Measurements from ENCODE around the gene FAM170A. TPM values are rescaled to one million over a fixed set of nuclear protein-coding genes. Genes with fewer than 3 reads are reported as not detected.

The FAM170A gene
- total RNA-seq, 4 donors from 2014 or later = not detected

DNA sequence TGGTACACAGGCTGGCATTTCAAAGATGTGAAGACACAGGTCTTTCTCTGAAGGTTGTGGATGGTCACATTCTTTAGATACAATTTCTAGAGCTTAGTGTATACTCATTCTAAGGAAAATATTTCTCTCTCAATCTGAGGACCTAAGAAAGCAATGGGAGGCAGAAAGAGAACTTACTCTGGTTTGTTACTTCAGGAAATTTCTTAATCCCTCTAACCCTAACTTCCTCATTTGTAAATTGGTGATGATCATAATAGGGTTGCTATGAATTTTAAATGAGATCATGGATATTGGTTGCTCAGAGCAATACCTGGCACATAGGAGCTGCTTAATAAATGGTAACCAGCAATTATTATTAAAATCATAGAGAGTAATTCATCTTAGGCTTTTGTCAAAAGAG lies 22.1 kb downstream of the FAM170A start:
- Histone ChIP-seq H3K4me1 (no peaks in the 10 kb centered on the region), H3K4me3 (no peak overlapping the region), H3K36me3 (no peaks in the 10 kb centered on the region), H3K27me3 (no peaks in the 10 kb centered on the region), H3K9me3 (no peaks in the 10 kb centered on the region), H3K27ac (no peak overlapping the region)
- intact Hi-C loops (cut with DNase I; ENCODE audit: low total_unique reads) = no loop called here
- DNase-seq = no peak
- no peak for TF ChIP-seq POLR2A (IDR thresholded peaks at IDR 0.05)
- TF ChIP-seq, protein P1, sequence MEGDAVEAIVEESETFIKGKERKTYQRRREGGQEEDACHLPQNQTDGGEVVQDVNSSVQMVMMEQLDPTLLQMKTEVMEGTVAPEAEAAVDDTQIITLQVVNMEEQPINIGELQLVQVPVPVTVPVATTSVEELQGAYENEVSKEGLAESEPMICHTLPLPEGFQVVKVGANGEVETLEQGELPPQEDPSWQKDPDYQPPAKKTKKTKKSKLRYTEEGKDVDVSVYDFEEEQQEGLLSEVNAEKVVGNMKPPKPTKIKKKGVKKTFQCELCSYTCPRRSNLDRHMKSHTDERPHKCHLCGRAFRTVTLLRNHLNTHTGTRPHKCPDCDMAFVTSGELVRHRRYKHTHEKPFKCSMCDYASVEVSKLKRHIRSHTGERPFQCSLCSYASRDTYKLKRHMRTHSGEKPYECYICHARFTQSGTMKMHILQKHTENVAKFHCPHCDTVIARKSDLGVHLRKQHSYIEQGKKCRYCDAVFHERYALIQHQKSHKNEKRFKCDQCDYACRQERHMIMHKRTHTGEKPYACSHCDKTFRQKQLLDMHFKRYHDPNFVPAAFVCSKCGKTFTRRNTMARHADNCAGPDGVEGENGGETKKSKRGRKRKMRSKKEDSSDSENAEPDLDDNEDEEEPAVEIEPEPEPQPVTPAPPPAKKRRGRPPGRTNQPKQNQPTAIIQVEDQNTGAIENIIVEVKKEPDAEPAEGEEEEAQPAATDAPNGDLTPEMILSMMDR (IDR thresholded peaks at IDR 0.05) = no peak

DNA sequence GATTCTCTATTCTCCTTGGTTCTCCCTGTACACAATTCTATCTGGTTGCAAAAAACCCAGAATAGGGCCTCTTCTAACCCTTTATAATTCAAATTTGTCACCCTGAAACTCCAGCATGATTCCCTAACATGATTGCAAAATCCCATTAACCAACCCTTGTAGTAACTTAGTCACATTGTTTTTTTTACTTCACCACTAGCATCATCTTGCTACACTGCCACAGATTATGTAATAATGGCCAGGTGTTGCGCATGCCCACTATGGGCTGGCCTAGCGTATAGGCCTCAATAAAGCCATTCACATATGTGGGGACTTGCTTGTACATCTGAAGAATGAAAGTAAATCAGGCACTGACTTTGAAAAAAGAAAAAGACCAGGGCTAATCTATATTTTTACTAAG lies 25.7 kb downstream of the FAM170A start:
- Histone ChIP-seq H3K27ac (no peak overlapping the region), H3K9me3 (no peaks in the 10 kb centered on the region), H3K27me3 (no peaks in the 10 kb centered on the region), H3K4me1 (no peaks in the 10 kb centered on the region), H3K4me3 (no peak overlapping the region), H3K36me3 (no peaks in the 10 kb centered on the region)
- intact Hi-C loops (cut with DNase I; ENCODE audit: low total_unique reads) = no loop called here
- DNase-seq = no peak
- TF ChIP-seq POLR2A (IDR thresholded peaks at IDR 0.05) = no peak
- TF ChIP-seq, protein P1 (IDR thresholded peaks at IDR 0.05) = no peak

DNA sequence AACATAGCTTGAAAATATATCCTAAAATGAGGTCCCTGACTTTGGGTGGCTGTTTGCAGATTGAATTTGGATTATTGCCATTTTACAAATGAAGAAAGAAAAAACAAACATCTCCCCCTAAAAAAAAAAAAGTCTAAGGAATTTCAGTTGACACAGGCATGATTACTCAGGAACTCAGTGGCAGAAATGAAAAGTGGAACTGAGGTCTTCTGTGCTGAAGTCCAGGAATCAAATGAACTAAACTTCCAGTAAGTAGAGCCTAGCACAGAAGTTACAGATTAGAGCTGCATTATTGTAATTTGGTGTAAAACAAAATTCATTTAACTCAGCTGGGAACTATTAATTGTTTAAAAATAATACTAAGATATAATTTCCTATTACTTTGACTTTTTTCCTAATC lies 26.7 kb downstream of the FAM170A start:
- no peaks in the 10 kb centered on the region for H3K4me1 ChIP-seq
- H3K4me3 ChIP-seq = no peak overlapping the region
- no peaks in the 10 kb centered on the region for H3K9me3 ChIP-seq
- no peak for TF ChIP-seq POLR2A (IDR thresholded peaks at IDR 0.05)
- TF ChIP-seq, protein P1 (IDR thresholded peaks at IDR 0.05) = no peak
- no peak overlapping the region for H3K27ac ChIP-seq
- intact Hi-C loops (cut with DNase I; ENCODE audit: low total_unique reads) = no loop called here
- no peaks in the 10 kb centered on the region for H3K27me3 ChIP-seq
- DNase-seq = no peak
- H3K36me3 ChIP-seq = no peaks in the 10 kb centered on the region

DNA sequence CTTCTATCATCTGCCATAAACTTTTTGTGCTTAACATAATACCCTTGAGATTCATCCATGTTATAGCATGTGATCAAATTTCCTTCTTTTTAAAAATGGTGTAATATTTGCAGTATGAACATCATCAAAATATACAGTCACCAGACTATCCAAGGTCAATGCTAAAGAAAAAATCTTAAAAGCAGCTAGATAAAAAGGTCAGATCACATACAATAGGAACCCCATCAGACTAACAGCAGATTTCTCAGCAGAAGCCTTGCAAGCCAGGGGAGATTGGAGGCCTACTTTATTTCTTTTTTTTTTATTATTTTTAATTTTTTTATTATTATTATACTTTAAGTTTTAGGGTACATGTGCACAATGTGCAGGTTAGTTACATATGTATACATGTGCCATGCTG lies 37.2 kb downstream of the FAM170A start:
- DNase-seq = no peak

DNA sequence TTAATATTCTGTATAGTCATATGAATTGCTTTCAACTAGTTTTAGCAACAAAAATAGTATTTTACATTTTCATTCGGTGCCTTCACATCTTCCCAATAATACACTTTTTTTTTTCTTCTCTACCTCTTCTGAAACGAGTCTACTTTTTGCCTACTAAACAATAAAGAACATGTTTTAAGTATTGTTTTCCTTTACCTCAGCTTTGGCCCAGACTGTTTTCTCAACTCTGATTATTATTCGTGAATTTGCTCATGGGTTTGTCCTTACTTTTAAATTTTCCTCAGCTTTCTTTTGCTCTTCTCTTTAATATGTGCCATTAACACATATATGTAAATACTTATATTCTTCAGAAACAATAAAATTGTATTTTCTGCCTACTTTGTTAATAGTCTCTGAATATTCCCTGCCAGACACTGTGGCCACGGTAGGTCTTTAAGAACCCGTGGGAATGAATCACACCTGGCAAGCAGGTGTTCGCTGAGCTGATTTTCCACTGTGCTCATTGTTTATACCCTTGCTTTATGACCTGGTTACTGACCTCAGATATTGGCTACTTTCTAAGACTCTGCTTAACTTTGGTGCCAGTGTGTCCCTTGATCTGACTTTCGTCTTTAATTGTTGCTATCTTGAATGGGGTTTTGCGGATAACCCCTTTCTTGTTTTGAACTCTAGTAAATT lies 49.1 kb downstream of the FAM170A start:
- Histone ChIP-seq H3K36me3 (no peaks in the 10 kb centered on the region), H3K4me3 (no peak overlapping the region), H3K4me1 (no peaks in the 10 kb centered on the region), H3K27ac (no peak overlapping the region), H3K27me3 (no peaks in the 10 kb centered on the region), H3K9me3 (no peaks in the 10 kb centered on the region)
- TF ChIP-seq, protein P1 (IDR thresholded peaks at IDR 0.05) = no peak
- TF ChIP-seq POLR2A (IDR thresholded peaks at IDR 0.05) = no peak
- DNase-seq = no peak
- intact Hi-C loops (cut with DNase I; ENCODE audit: low total_unique reads) = no loop called here

More for the DNA sequence above, 37.2 kb downstream of the FAM170A start:
- H3K36me3 ChIP-seq = no peaks in the 10 kb centered on the region
- no peaks in the 10 kb centered on the region for H3K27me3 ChIP-seq
- no peaks in the 10 kb centered on the region for H3K9me3 ChIP-seq
- intact Hi-C loops (cut with DNase I; ENCODE audit: low total_unique reads) = no loop called here
- no peaks in the 10 kb centered on the region for H3K4me1 ChIP-seq
- H3K4me3 ChIP-seq = no peak overlapping the region
- no peak overlapping the region for H3K27ac ChIP-seq
- no peak for TF ChIP-seq POLR2A (IDR thresholded peaks at IDR 0.05)
- TF ChIP-seq, protein P1 (IDR thresholded peaks at IDR 0.05) = no peak

Data from uterus (tissue), 4 donors.